PC-3 (cell line): ENCODE results near the gene IRF1.

Source experiments
- EZH2 ChIP-seq: fragments of 300-600 bp; sonication (generic); IDR thresholded peaks from one replicate; pipeline ENCODE4 v1.6.1; 2017; ENCODE audit warnings: antibody characterized with exemption, mild to moderate bottlenecking, low read length; ENCODE audit not compliant: unreplicated experiment
- EZH2phosphoT487 ChIP-seq: fragments of 300-600 bp; sonication (generic); IDR thresholded peaks from 2 replicates; pipeline ENCODE4 v1.6.1; 2018; ENCODE audit warnings: mild to moderate bottlenecking, antibody characterized with exemption, low read length, borderline replicate concordance
- TF ChIP-seq, protein P1 (sequence below): fragments of 300-600 bp; sonication (generic); conservative IDR thresholded peaks from 2 replicates; pipeline ENCODE4 v1.5.1; 2017; ENCODE audit warnings: antibody characterized with exemption, low read depth, mild to moderate bottlenecking, low read length

DNA sequence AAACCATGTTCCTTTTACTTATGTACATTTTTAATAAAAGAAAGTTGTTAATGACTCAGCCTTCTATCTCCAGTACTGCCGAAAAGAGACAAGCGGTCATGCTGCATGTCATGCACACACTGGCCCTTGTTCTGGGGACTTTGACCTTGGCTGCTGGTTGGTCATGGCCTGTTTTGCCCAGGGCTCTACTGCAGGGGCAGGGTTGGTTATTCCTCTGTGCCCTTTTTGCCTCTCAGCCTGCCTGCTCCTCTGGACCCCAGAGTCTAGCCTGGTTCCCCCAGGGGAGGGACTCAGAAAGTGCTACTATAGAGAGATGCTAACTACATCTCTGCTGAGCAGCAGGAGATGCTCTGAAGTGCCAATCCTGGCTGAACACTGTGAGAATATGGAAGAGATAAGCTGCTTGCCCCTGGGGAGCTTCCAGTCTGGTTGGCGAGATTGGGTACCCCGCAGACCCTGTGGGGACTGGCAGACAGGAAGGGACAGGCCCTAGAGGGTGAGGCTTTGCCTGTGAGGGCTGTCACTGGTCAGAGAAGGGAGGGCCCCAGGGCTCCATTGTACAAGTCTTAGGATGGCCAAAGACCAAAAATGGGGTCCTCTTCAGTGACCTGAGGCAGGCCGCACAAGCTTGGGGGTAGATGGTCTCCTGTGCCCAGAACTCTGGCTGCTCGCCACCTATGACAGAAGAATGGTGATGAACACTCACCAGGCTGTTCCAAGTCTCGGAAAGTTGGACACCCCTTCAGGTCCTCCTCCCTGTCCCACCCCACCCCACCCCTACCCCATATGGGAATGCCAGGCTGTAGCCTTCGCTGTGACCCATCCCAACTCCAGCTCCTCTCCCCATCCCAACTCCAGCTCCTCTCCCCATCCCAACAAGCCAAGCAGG lies 14.3 kb downstream of the IRF1 start:
- TF ChIP-seq EZH2 (no peak), EZH2phosphoT487 (no peak)
- TF ChIP-seq, protein P1, sequence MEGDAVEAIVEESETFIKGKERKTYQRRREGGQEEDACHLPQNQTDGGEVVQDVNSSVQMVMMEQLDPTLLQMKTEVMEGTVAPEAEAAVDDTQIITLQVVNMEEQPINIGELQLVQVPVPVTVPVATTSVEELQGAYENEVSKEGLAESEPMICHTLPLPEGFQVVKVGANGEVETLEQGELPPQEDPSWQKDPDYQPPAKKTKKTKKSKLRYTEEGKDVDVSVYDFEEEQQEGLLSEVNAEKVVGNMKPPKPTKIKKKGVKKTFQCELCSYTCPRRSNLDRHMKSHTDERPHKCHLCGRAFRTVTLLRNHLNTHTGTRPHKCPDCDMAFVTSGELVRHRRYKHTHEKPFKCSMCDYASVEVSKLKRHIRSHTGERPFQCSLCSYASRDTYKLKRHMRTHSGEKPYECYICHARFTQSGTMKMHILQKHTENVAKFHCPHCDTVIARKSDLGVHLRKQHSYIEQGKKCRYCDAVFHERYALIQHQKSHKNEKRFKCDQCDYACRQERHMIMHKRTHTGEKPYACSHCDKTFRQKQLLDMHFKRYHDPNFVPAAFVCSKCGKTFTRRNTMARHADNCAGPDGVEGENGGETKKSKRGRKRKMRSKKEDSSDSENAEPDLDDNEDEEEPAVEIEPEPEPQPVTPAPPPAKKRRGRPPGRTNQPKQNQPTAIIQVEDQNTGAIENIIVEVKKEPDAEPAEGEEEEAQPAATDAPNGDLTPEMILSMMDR: no peak
